ENCODE results near the gene FCER2. TPM values are rescaled to one million over a fixed set of nuclear protein-coding genes. Genes with fewer than 3 reads are reported as not detected.

The FCER2 gene
- polyA plus RNA-seq, 1 experiment, result not detected

- Histone ChIP-seq H3K9me3 (ENCODE audit: control insufficient read depth, insufficient read depth, low read length) (no peaks in the 10 kb centered on the region), H3K4me3 (ENCODE audit: low read depth, low read length) (no peak overlapping the region), H3K27me3 (ENCODE audit: control insufficient read depth, insufficient read depth, low read length) (peaks cover 4% of the 10 kb centered on the region), H3K27ac (ENCODE audit: low read depth, low read length) (no peak overlapping the region)
- POLR2A ChIA-PET, result no interaction called here
- no peak for DNase-seq (ENCODE audit: low read depth, low spot score)
- CTCF ChIA-PET, result interaction anchor here (1.3 kb wide), 1 partner anchor 20 kb away, joined by 3 read pairs; the partner anchor contains the start of gene TRAPPC5
- TF ChIP-seq, protein P1, sequence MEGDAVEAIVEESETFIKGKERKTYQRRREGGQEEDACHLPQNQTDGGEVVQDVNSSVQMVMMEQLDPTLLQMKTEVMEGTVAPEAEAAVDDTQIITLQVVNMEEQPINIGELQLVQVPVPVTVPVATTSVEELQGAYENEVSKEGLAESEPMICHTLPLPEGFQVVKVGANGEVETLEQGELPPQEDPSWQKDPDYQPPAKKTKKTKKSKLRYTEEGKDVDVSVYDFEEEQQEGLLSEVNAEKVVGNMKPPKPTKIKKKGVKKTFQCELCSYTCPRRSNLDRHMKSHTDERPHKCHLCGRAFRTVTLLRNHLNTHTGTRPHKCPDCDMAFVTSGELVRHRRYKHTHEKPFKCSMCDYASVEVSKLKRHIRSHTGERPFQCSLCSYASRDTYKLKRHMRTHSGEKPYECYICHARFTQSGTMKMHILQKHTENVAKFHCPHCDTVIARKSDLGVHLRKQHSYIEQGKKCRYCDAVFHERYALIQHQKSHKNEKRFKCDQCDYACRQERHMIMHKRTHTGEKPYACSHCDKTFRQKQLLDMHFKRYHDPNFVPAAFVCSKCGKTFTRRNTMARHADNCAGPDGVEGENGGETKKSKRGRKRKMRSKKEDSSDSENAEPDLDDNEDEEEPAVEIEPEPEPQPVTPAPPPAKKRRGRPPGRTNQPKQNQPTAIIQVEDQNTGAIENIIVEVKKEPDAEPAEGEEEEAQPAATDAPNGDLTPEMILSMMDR (IDR thresholded peaks at IDR 0.05; ENCODE audit: low read depth, low read length), result no peak
Measured at GRCh38 chr19:7701049-7701653, 780 bp downstream of the FCER2 start.

GRCh38 chr19:7699417-7700401 is 2.2 kb downstream of the FCER2 start:
- DNase-seq (ENCODE audit: low read depth, low spot score), result no peak
- no peaks in the 10 kb centered on the region for H3K9me3 ChIP-seq (ENCODE audit: control insufficient read depth, insufficient read depth, low read length)
- H3K27ac ChIP-seq (ENCODE audit: low read depth, low read length), result no peak overlapping the region
- CTCF ChIA-PET, result interaction anchor here (1.2 to 2.7 kb wide), 2 partner anchors 19 to 100 kb away, joined by 3 to 13 read pairs; partner anchors contain the start of gene TRAPPC5
- POLR2A ChIA-PET, result no interaction called here
- H3K27me3 ChIP-seq (ENCODE audit: control insufficient read depth, insufficient read depth, low read length), result peaks cover 4% of the 10 kb centered on the region
- H3K4me3 ChIP-seq (ENCODE audit: low read depth, low read length), result no peak overlapping the region
- TF ChIP-seq, protein P1 (IDR thresholded peaks at IDR 0.05; ENCODE audit: low read depth, low read length), result no peak

- TF ChIP-seq, protein P1 (IDR thresholded peaks at IDR 0.05; ENCODE audit: low read depth, low read length), result no peak
- ChIA-PET POLR2A (no interaction called here), CTCF (interaction anchor here (1.2 to 2.7 kb wide), 2 partner anchors 18 to 100 kb away, joined by 3 to 13 read pairs; partner anchors contain the start of gene TRAPPC5)
- Histone ChIP-seq H3K27ac (ENCODE audit: low read depth, low read length) (no peak overlapping the region), H3K9me3 (ENCODE audit: control insufficient read depth, insufficient read depth, low read length) (no peaks in the 10 kb centered on the region), H3K4me3 (ENCODE audit: low read depth, low read length) (no peak overlapping the region), H3K27me3 (ENCODE audit: control insufficient read depth, insufficient read depth, low read length) (peaks cover 4% of the 10 kb centered on the region)
- no peak for DNase-seq (ENCODE audit: low read depth, low spot score)
Measured at GRCh38 chr19:7699003-7699402, 2.9 kb downstream of the FCER2 start.

GRCh38 chr19:7698583-7698982 is 3.3 kb downstream of the FCER2 start:
- no peak overlapping the region for H3K4me3 ChIP-seq (ENCODE audit: low read depth, low read length)
- H3K27me3 ChIP-seq (ENCODE audit: control insufficient read depth, insufficient read depth, low read length), result peaks cover 4% of the 10 kb centered on the region
- ChIA-PET CTCF (interaction anchor here (1.2 to 2.7 kb wide), 2 partner anchors 18 to 101 kb away, joined by 3 to 13 read pairs; partner anchors contain the start of gene TRAPPC5), POLR2A (no interaction called here)
- TF ChIP-seq, protein P1 (IDR thresholded peaks at IDR 0.05; ENCODE audit: low read depth, low read length), result no peak
- no peak overlapping the region for H3K27ac ChIP-seq (ENCODE audit: low read depth, low read length)
- DNase-seq (ENCODE audit: low read depth, low spot score), result no peak
- no peaks in the 10 kb centered on the region for H3K9me3 ChIP-seq (ENCODE audit: control insufficient read depth, insufficient read depth, low read length)
